Endothelial cell of umbilical vein (primary cell): Measurements from ENCODE around the gene ATG14. TPM values are rescaled to one million over a fixed set of nuclear protein-coding genes. Genes with fewer than 3 reads are reported as not detected.

Experiments used
- BruUV-seq: library from RNA; stranded (reverse); fragments of 400-500 nt; replicated peaks from 2 replicates; lab custom pipeline; 2021; lab: Mats Ljungman, UMichigan
- CTCF ChIA-PET: fragments of 300-600, 350-600 bp; sonication (Branson Sonifier 250); formaldehyde crosslinking; loops from one replicate; lab custom pipeline; 2021; ENCODE audit warnings: antibody characterized with exemption, inconsistent platforms; lab: Charles Lee
- POLR2A ChIA-PET: fragments of 300-600, 350-600 bp; sonication (Branson Sonifier 250); formaldehyde crosslinking; loops from one replicate; lab custom pipeline; 2021; ENCODE audit warnings: antibody characterized with exemption, inconsistent platforms; lab: Charles Lee
- DNase-seq: peaks from one replicate; pipeline ENCODE4 v3.0.0-alpha.2; 2011; ENCODE audit warnings: low read depth, low spot score
- FAIRE-seq: peaks from 2 replicates; lab custom pipeline; 2011; peaks lifted over from hg19 to GRCh38; lab: Jason Lieb, UNC
- H2AFZ ChIP-seq: 2 replicates; pipeline ENCODE4 v1.6.0; 2012; ENCODE audit warnings: low read depth, low read length, control low read depth, inconsistent platforms
- H3K27ac ChIP-seq: 2 replicates; pipeline ENCODE4 v1.5.1; 2011; ENCODE audit warnings: low read depth, mild to moderate bottlenecking, control low read depth, low read length, moderate library complexity; ENCODE audit not compliant: insufficient read depth
- H3K27me3 ChIP-seq, 2 experiments: 2 replicates each; pipeline versions ENCODE4 v1.6.0 to v1.6.1; 2011; ENCODE audit warnings: low read length in 2 of 2, mixed read lengths in 1 of 2; ENCODE audit not compliant: control insufficient read depth in 2 of 2, insufficient read depth in 2 of 2
- H3K36me3 ChIP-seq, 2 experiments: 2 replicates in 1 of 2; 3 replicates in 1 of 2; pipeline ENCODE4 v1.5.1; 2011; ENCODE audit warnings: low read length in 2 of 2, mild to moderate bottlenecking in 1 of 2, moderate library complexity in 1 of 2; ENCODE audit not compliant: control insufficient read depth in 2 of 2, insufficient read depth in 2 of 2; ENCODE audit errors: extremely low read depth in 1 of 2
- H3K4me1 ChIP-seq: 3 replicates; pipeline ENCODE4 v1.5.1; 2011; ENCODE audit warnings: mild to moderate bottlenecking, low read length; ENCODE audit not compliant: control insufficient read depth, insufficient read depth; ENCODE audit errors: extremely low read depth
- H3K4me2 ChIP-seq: 2 replicates; pipeline ENCODE4 v1.6.1; 2011; ENCODE audit warnings: low read length, control low read depth, mixed read lengths; ENCODE audit not compliant: insufficient read depth
- H3K4me3 ChIP-seq, 3 experiments: fragments of 200-600 bp in 1 of 3; sonication (generic), shearing (Covaris generic) in 1 of 3; replicated peaks in 1 of 3; 2 replicates each; pipeline ENCODE4 v1.5.1; 2011 to 2016; ENCODE audit warnings: control low read depth in 3 of 3, low read length in 3 of 3, mild to moderate bottlenecking in 2 of 3, inconsistent platforms in 1 of 3, low read depth in 1 of 3, moderate library complexity in 1 of 3; ENCODE audit not compliant: insufficient read depth in 1 of 3
- H3K79me2 ChIP-seq: 2 replicates; pipeline ENCODE4 v1.6.0; 2012; ENCODE audit warnings: low read length, inconsistent platforms; ENCODE audit not compliant: control insufficient read depth, insufficient read depth
- H3K9ac ChIP-seq: replicated peaks from 2 replicates; pipeline ENCODE3; 2011; ENCODE audit warnings: low read length, control low read depth; ENCODE audit not compliant: insufficient read depth; ENCODE audit errors: extremely low read depth
- H3K9me1 ChIP-seq: replicated peaks from 3 replicates; pipeline ENCODE4 v1.6.0; 2011; ENCODE audit warnings: mild to moderate bottlenecking, low read length; ENCODE audit not compliant: control insufficient read depth, insufficient read depth; ENCODE audit errors: extremely low read depth
- H3K9me3 ChIP-seq: replicated peaks from 2 replicates; pipeline ENCODE4 v1.5.1; 2012; ENCODE audit warnings: low read length, inconsistent platforms; ENCODE audit not compliant: control insufficient read depth, insufficient read depth
- H4K20me1 ChIP-seq: replicated peaks from 2 replicates; pipeline ENCODE3; 2011; ENCODE audit warnings: mild to moderate bottlenecking, low read length; ENCODE audit not compliant: control insufficient read depth, insufficient read depth; ENCODE audit errors: extremely low read depth
- EZH2 ChIP-seq: IDR thresholded peaks from 2 replicates; pipeline ENCODE4 v1.6.1; 2012; ENCODE audit warnings: borderline replicate concordance, low read depth, mild to moderate bottlenecking, moderate library complexity, low read length, inconsistent platforms; ENCODE audit not compliant: severe bottlenecking
- FOS ChIP-seq: IDR thresholded peaks from 2 replicates; pipeline ENCODE4 v1.6.1; 2011; ENCODE audit warnings: mild to moderate bottlenecking, low read length, moderate library complexity, borderline replicate concordance; ENCODE audit not compliant: insufficient read depth
- GATA2 ChIP-seq: IDR thresholded peaks from 2 replicates; pipeline ENCODE4 v1.7.0; 2011; ENCODE audit warnings: low read depth, mild to moderate bottlenecking, moderate library complexity, mixed read lengths, low read length; ENCODE audit not compliant: insufficient read length, insufficient read depth
- JUN ChIP-seq: IDR thresholded peaks from 2 replicates; pipeline ENCODE4 v1.6.1; 2011; ENCODE audit warnings: borderline replicate concordance, low read depth; ENCODE audit not compliant: insufficient read length, insufficient read depth
- MYC ChIP-seq: IDR thresholded peaks from one replicate; pipeline ENCODE4 v1.6.1; 2011; ENCODE audit warnings: mild to moderate bottlenecking, low read depth, low read length
- POLR2A ChIP-seq: IDR thresholded peaks from 2 replicates; pipeline ENCODE4 v1.6.1; 2012; ENCODE audit warnings: low read depth, mild to moderate bottlenecking, control low read depth, low read length
- POLR2AphosphoS5 ChIP-seq: IDR thresholded peaks from 2 replicates; pipeline ENCODE4 v1.6.1; 2012; ENCODE audit warnings: low read depth, mild to moderate bottlenecking, control low read depth, low read length, moderate library complexity; ENCODE audit not compliant: insufficient read depth
- dilution Hi-C: fragments of 300-500 bp; cut with MboI; formaldehyde crosslinking; loops from one replicate; pipeline ENCODE4 v1.15.0; 2019; ENCODE audit warnings: low sequenced_read_pairs; ENCODE audit not compliant: extremely low pct_ligation_motif_present
- intact Hi-C: fragments of 100-400 bp; cut with micrococcal nuclease; formaldehyde crosslinking; loops from one replicate; pipeline ENCODE4 v1.10.0; 2022
- polyA plus RNA-seq, 4 experiments: library from polyadenylated mRNA; depleted of rRNA in 3 of 4; stranded (reverse) in 3 of 4; unstranded in 1 of 4; fragments of >200 nt; gene quantifications; 2 replicates each; pipeline versions ENCODE4 v1.2.1 to v1.2.3, GENCODE V29; 2011 to 2012; ENCODE audit warnings: missing spikeins in 1 of 4
- total RNA-seq: library from RNA; stranded (reverse); gene quantifications from 2 replicates; pipeline ENCODE4 v1.2.3, GENCODE V29; 2021
- TF ChIP-seq, protein P1 (sequence below): IDR thresholded peaks from 2 replicates; pipeline ENCODE4 v1.6.1; 2011; ENCODE audit not compliant: insufficient read depth, insufficient read length
- TF ChIP-seq, protein P2 (sequence below), 2 donors: IDR thresholded peaks; 1 replicate in 1 of 2; 2 replicates in 1 of 2; pipeline ENCODE4 v1.5.1; 2011; ENCODE audit warnings: low read length in 2 of 2, mild to moderate bottlenecking in 2 of 2, moderate library complexity in 2 of 2, control low read depth in 1 of 2, inconsistent platforms in 1 of 2, low read depth in 1 of 2; ENCODE audit not compliant: insufficient read depth in 1 of 2; ENCODE audit errors: extremely low read depth in 1 of 2

The ATG14 gene
- total and polyA plus RNA-seq, 2 donors (not counting 3 experiments of a cell fraction or from before 2014, with no cell fraction given) = 5.9 to 10.0 TPM

DNA sequence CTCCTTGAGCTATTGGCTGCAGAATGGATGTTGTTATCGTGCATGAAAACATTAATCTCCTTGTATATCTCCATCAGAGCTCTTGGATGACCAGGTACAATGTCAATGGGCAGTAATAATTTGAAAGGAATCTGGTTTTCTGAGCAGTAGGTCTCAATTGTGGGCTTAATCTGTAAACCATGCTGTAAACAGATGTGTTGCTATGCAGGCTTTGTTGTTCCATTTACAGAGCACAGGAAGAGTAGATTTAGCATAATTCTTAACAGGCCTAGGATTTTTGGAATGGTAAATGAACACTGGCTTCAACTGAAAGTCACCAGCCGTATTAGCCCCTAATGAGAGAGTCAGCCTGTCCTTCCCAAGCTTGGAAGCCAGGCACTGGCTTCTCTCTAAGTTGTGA is 50.4 kb downstream of the ATG14 start:
- intact Hi-C loops = no loop called here
- Histone ChIP-seq H2AFZ (no peak overlapping the region), H3K27ac (no peak overlapping the region), H3K36me3 (peaks cover 0 to 3% of the 10 kb centered on the region in 2 experiments), H3K9ac (no peak overlapping the region), H3K9me3 (no peaks in the 10 kb centered on the region), H3K79me2 (no peaks in the 10 kb centered on the region), H3K4me1 (no peaks in the 10 kb centered on the region), H3K9me1 (no peaks in the 10 kb centered on the region), H3K4me2 (no peak overlapping the region), H3K4me3 (no peak overlapping the region), H4K20me1 (no peaks in the 10 kb centered on the region), H3K27me3 (no peaks in the 10 kb centered on the region)
- no TSS peak for BruUV-seq
- DNase-seq (no peak), FAIRE-seq (no peak)
- TF ChIP-seq POLR2A (no peak), GATA2 (no peak), MYC (no peak), JUN (no peak), FOS (no peak), POLR2AphosphoS5 (no peak), EZH2 (no peak)
- TF ChIP-seq, protein P1, sequence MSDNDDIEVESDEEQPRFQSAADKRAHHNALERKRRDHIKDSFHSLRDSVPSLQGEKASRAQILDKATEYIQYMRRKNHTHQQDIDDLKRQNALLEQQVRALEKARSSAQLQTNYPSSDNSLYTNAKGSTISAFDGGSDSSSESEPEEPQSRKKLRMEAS = no peak
- TF ChIP-seq, protein P2, sequence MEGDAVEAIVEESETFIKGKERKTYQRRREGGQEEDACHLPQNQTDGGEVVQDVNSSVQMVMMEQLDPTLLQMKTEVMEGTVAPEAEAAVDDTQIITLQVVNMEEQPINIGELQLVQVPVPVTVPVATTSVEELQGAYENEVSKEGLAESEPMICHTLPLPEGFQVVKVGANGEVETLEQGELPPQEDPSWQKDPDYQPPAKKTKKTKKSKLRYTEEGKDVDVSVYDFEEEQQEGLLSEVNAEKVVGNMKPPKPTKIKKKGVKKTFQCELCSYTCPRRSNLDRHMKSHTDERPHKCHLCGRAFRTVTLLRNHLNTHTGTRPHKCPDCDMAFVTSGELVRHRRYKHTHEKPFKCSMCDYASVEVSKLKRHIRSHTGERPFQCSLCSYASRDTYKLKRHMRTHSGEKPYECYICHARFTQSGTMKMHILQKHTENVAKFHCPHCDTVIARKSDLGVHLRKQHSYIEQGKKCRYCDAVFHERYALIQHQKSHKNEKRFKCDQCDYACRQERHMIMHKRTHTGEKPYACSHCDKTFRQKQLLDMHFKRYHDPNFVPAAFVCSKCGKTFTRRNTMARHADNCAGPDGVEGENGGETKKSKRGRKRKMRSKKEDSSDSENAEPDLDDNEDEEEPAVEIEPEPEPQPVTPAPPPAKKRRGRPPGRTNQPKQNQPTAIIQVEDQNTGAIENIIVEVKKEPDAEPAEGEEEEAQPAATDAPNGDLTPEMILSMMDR (IDR thresholded peaks at IDR 0.05; ENCODE audit: extremely low read depth in 1 of 2, insufficient read depth in 1 of 2, low read depth in 1 of 2, low read length in 2 of 2) = no peak
- CTCF ChIA-PET = interaction anchor here (1.1 to 1.8 kb wide), 4 partner anchors 14 to 115 kb away, joined by 3 to 5 read pairs (median 4); no protein-coding TSS in a partner anchor
- dilution Hi-C loops = no loop called here
- POLR2A ChIA-PET = no interaction called here
